HepG2 (cell line): ENCODE data around the gene KCNE4.

Experiments
- ZFP37 ChIP-seq: sonication (generic); formaldehyde crosslinking; IDR thresholded peaks from 2 replicates; pipeline ENCODE4 v1.4.0; 2020; ENCODE audit warnings: missing genetic modification reagents, borderline replicate concordance
- ZNF256 ChIP-seq: sonication (generic); formaldehyde crosslinking; conservative IDR thresholded peaks from 2 replicates; pipeline ENCODE4 v1.4.0; 2020; ENCODE audit warnings: missing genetic modification reagents

DNA sequence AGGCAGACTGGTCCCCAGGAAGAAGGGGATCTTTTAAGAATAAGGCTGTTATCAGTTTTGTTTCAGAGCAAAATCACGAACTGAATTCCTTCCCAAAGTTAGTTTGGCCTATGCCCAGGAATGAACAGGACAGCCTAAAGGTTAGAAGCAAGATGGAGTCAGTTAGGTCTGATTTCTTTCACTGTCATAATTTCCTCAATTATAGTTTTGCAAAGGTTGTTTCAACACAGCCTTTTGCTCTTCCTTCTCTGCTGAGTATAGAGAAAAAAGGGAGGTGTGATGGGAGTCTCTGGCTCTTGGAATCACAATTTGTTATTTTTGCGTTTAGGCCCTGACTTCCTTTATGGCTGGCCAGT is 14.6 kb upstream of the KCNE4 start:
- TF ChIP-seq ZNF256 (CRISPR knock-in tag) (no peak), ZFP37 (CRISPR knock-in tag) (no peak)
